Small intestine (tissue), 7 donors: ENCODE results near the gene TSSK3. TPM values are rescaled to one million over a fixed set of nuclear protein-coding genes. Genes with fewer than 3 reads are reported as not detected.

Source experiments
- DNase-seq, 2 donors: peaks; one replicate each; pipeline versions ENCODE4 v3.0.0 to v3.0.0-alpha.2; 2013
- FAIRE-seq: peaks from 2 replicates; lab custom pipeline; 2012; peaks lifted over from hg19 to GRCh38; lab: Jason Lieb, UNC
- H3K27ac ChIP-seq, 3 donors: one replicate each; pipeline ENCODE4 v1.5.1; 2013; ENCODE audit warnings: low read length in 2 of 3, mild to moderate bottlenecking in 2 of 3, control low read depth in 1 of 3, inconsistent platforms in 1 of 3, low read depth in 1 of 3, moderate library complexity in 1 of 3
- H3K27me3 ChIP-seq, 3 donors: one replicate each; pipeline ENCODE4 v1.6.1; 2013; ENCODE audit warnings: low read length in 3 of 3, inconsistent platforms in 1 of 3; ENCODE audit not compliant: control insufficient read depth in 3 of 3, insufficient read depth in 3 of 3
- H3K36me3 ChIP-seq, 3 donors: one replicate each; pipeline ENCODE4 v1.6.1; 2013; ENCODE audit warnings: low read length in 3 of 3, inconsistent platforms in 1 of 3, low read depth in 1 of 3, mild to moderate bottlenecking in 1 of 3, moderate library complexity in 1 of 3; ENCODE audit not compliant: control insufficient read depth in 3 of 3, insufficient read depth in 2 of 3
- H3K4me1 ChIP-seq, 3 donors: one replicate each; pipeline ENCODE4 v1.6.1; 2013; ENCODE audit warnings: low read length in 2 of 3, inconsistent platforms in 1 of 3, low read depth in 1 of 3, mild to moderate bottlenecking in 1 of 3, moderate library complexity in 1 of 3; ENCODE audit not compliant: control insufficient read depth in 3 of 3, insufficient read depth in 2 of 3
- H3K4me3 ChIP-seq, 3 donors: one replicate each; pipeline ENCODE4 v1.5.1; 2013; ENCODE audit warnings: low read length in 3 of 3, control low read depth in 1 of 3, inconsistent platforms in 1 of 3, low read depth in 1 of 3, mild to moderate bottlenecking in 1 of 3, moderate library complexity in 1 of 3
- H3K9me3 ChIP-seq, 2 donors: one replicate each; pipeline ENCODE4 v1.6.1; 2013; ENCODE audit warnings: low read depth in 1 of 2, low read length in 1 of 2; ENCODE audit not compliant: control insufficient read depth in 2 of 2, insufficient read depth in 1 of 2
- whole genome bisulfite sequencing, 3 donors: extraction: QIAGEN DNeasy Blood & Tissue Kit; methylation state at CpG; one replicate each; pipeline ENCODE4 v1.1.7; 2013; 5-methylcytosine and 5-hydroxymethylcytosine counted together
- polyA plus RNA-seq, 4 donors: library from polyadenylated mRNA; stranded (reverse) in 3 of 4; unstranded in 1 of 4; fragments of 200-250 nt in 3 of 4; fragments of 120-200 nt in 1 of 4; gene quantifications; one replicate each; pipeline versions ENCODE4 v1.2.1 to v1.2.3, GENCODE V29; 2013
- donor health status: healthy with polysubstance abuse.
- donor health status: control.
- donor health status: control.
- donor health status: Bipolar disorder and iron deficiency.
- donor health status: healthy.

The TSSK3 gene
- polyA plus RNA-seq, 4 donors: 0.45 to 5.2 (median 0.48) TPM; not detected in 1

DNA sequence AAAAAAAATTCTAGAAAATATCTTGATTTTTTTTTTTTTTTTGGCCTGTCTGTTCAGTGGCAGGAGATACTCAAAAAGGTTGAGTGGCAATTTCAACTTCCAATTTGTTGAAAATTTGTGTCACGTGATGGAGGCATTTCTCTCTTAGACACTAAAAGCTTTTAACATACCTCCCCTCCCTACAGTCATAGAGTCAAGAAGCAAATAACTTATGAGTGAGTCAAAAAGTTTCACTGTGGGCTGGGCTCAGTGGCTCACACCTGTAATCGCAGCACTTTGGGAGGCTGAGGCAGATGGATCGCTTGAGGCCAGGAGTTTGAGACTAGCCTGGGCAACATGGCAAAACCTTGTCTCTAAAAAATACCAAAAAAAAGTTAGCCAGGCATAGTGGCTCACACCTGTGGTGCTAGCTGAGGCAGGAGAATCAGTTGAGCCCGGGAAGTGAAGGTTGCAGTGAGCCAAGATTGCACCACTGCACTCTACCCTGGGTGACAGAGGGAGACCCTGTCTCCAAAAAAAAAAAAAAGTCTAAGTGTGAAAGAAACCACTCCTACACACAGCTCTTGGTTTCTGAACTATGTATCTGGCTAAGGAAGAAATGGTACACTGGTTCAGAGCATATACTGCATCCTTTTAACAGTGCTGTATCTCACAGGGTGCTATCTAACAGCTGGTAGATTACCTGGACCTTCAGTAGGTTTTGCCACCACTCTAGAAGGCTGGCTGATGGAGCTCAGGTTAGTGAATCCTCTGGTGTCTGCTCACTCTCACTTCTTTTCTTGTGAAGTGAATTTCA, 43.5 kb downstream of the TSSK3 start:
- WGBS, 3 donors: 79 to 93% (median 87%) methylated on average over 4 of the region's 4 CpGs
- no peaks in the 10 kb centered on the region for H3K36me3 ChIP-seq
- no peak for DNase-seq
- H3K4me1 ChIP-seq: peaks cover 0 to 3% (median 0%) of the 10 kb centered on the region in 3 donors
- H3K27me3 ChIP-seq: no peaks in the 10 kb centered on the region
- H3K4me3 ChIP-seq: no peak overlapping the region
- FAIRE-seq: no peak
- H3K9me3 ChIP-seq: no peaks in the 10 kb centered on the region
- no peak overlapping the region for H3K27ac ChIP-seq

DNA sequence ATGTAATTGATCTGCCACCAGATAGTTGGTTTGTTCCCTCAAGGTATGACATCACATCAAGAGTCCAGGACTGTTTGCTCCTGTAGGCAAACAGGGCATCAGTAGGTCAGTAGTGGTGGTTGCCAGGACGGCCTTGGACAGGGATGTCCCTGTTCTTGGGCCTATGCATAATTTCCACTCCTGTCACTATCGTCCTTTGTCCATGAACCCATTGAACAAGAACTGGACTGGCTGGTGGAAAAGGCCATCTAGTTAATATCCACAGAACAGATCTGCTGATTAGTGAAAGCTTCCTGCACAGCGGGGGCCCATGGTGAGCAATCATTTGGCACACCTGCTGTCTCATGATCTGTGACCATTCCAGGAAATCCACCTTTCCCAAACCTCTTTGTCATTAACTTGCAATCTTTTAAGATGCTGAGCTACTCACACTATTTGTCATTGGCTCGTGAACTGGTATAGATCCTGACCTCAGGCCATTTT, 44.3 kb downstream of the TSSK3 start:
- H3K27ac ChIP-seq: no peak overlapping the region
- WGBS, 3 donors: 58 to 76% (median 70%) methylated on average over 4 of the region's 4 CpGs
- DNase-seq (no peak), FAIRE-seq (no peak)
- H3K36me3 ChIP-seq: no peaks in the 10 kb centered on the region
- H3K9me3 ChIP-seq: no peaks in the 10 kb centered on the region
- no peaks in the 10 kb centered on the region for H3K4me1 ChIP-seq
- H3K27me3 ChIP-seq: no peaks in the 10 kb centered on the region
- no peak overlapping the region for H3K4me3 ChIP-seq

DNA sequence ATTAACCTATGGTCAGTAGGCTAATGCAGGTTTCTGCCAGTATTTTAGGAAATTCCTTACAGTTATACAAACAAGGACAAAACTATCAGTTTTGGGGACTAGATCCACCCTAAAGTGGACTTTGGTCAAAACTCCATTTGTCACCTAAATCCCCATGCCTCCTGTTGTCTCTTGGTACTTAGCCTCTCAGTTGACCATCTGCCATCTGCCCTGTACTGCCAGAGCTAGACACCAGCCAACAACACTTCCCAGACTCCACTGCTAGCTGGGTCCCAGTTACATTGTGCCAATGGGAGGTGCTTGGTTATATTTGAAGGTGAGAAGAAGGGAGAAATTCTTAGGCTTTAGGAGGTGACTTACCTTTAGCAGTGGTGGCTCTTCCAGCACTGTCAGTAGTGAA, 48.9 kb downstream of the TSSK3 start:
- Histone ChIP-seq H3K4me1 (no peaks in the 10 kb centered on the region), H3K9me3 (peaks cover 0 to 17% of the 10 kb centered on the region in 2 donors), H3K27ac (no peak overlapping the region), H3K4me3 (no peak overlapping the region), H3K36me3 (no peaks in the 10 kb centered on the region), H3K27me3 (no peaks in the 10 kb centered on the region)
- FAIRE-seq (no peak), DNase-seq (no peak)

GRCh38 chr1:32413507-32414185, 51.3 kb downstream of the TSSK3 start:
- Histone ChIP-seq H3K9me3 (peaks cover 0 to 21% of the 10 kb centered on the region in 2 donors), H3K27ac (no peak overlapping the region), H3K27me3 (no peaks in the 10 kb centered on the region), H3K4me3 (no peak overlapping the region), H3K36me3 (no peaks in the 10 kb centered on the region), H3K4me1 (no peaks in the 10 kb centered on the region)
- FAIRE-seq: no peak
- peak; percentile 75 to 87 for DNase-seq
- 42 to 56% (median 50%) methylated on average over 10 of the region's 10 CpGs for WGBS, 3 donors

Other genes starting within 250 kb of the TSSK3 start
- 10 to 100 TPM in 2 of 4 donors, 1 to 10 TPM in 2; 6.9 to 28.1 (median 18.1) TPM for gene TXLNA, start 182.9 kb upstream of the TSSK3 start, polyA plus RNA-seq
- gene CCDC28B, start 161.9 kb upstream of the TSSK3 start, polyA plus RNA-seq: 1 to 10 TPM; 2.5 to 9.3 (median 6.2) TPM
- 1 to 10 TPM in 3 of 4 donors, under 1 TPM in 1; 0.54 to 4.8 (median 1.8) TPM for gene IQCC, start 156.9 kb upstream of the TSSK3 start, polyA plus RNA-seq
- gene DCDC2B, start 153.4 kb upstream of the TSSK3 start, polyA plus RNA-seq: under 1 TPM in 1 of 4 donors, not detected in 3; 0.41 TPM
- gene TMEM234, start 140.2 kb upstream of the TSSK3 start, polyA plus RNA-seq: 10 to 100 TPM in 2 of 4 donors, 1 to 10 TPM in 2; 6.5 to 22.1 (median 10.5) TPM
- 100 to 1,000 TPM; 158 to 234 (median 169) TPM for gene EIF3I, start 140.1 kb upstream of the TSSK3 start, polyA plus RNA-seq
- 1 to 10 TPM; 1.4 to 6.4 (median 2.6) TPM for gene FAM167B, start 115.3 kb upstream of the TSSK3 start, polyA plus RNA-seq
- 10 to 100 TPM in 1 of 4 donors, 1 to 10 TPM in 3; 3.1 to 14.1 (median 4.0) TPM for gene LCK, start 111.3 kb upstream of the TSSK3 start, polyA plus RNA-seq
- 100 to 1,000 TPM in 3 of 4 donors, 10 to 100 TPM in 1; 87.0 to 161 (median 112) TPM for gene HDAC1, start 70.5 kb upstream of the TSSK3 start, polyA plus RNA-seq
- 100 to 1,000 TPM in 2 of 4 donors, 10 to 100 TPM in 2; 55.9 to 132 (median 91.1) TPM for gene MARCKSL1, start 26.3 kb upstream of the TSSK3 start, polyA plus RNA-seq
- 10 to 100 TPM in 3 of 4 donors, 1 to 10 TPM in 1; 4.9 to 69.8 (median 28.0) TPM for gene FAM229A, start 54 bp upstream of the TSSK3 start, polyA plus RNA-seq
- 10 to 100 TPM; 38.5 to 61.2 (median 39.4) TPM for gene BSDC1, start 31.9 kb downstream of the TSSK3 start, polyA plus RNA-seq
- gene ZBTB8B, start 102.5 kb downstream of the TSSK3 start, polyA plus RNA-seq: under 1 TPM in 2 of 4 donors, not detected in 2; 0.03 to 0.10 TPM
- 1 to 10 TPM in 3 of 4 donors, under 1 TPM in 1; 0.89 to 7.0 (median 2.2) TPM for gene ZBTB8A, start 176.9 kb downstream of the TSSK3 start, polyA plus RNA-seq